CD4-positive, alpha-beta T cell (primary cell): ENCODE data around the gene ZMYND19. TPM values are rescaled to one million over a fixed set of nuclear protein-coding genes. Genes with fewer than 3 reads are reported as not detected.
A peak's percentile ranks its signal among the peaks of the same experiment; 100 is the strongest.

ENCODE experiments used
- ATAC-seq: fragments of 200-7000 bp; cut with Tn5 transposase; one replicate; pipeline ENCODE4 v1.10.0; 2022; ENCODE audit warnings: mild to moderate bottlenecking; ENCODE audit not compliant: poor library complexity
- CTCF ChIA-PET: fragments of 350-600 bp; sonication (Branson Sonifier 250); formaldehyde crosslinking; loops from one replicate; lab custom pipeline; 2021; ENCODE audit warnings: antibody characterized with exemption, inconsistent platforms; lab: Charles Lee
- POLR2A ChIA-PET: fragments of 350-600 bp; sonication (Branson Sonifier 250); formaldehyde crosslinking; loops from one replicate; lab custom pipeline; 2021; ENCODE audit warnings: antibody characterized with exemption, inconsistent platforms; lab: Charles Lee
- DNase-seq, 14 experiments: peaks; one replicate each; pipeline ENCODE4 v3.0.0-alpha.2; 2013 to 2020; ENCODE audit warnings: mixed read lengths in 2 of 14
- H3K27ac ChIP-seq, 2 donors: one replicate each; pipeline versions ENCODE4 v1.5.1 to v1.7.0; 2013; ENCODE audit warnings: low read length in 2 of 2, low read depth in 1 of 2, mild to moderate bottlenecking in 1 of 2
- H3K27me3 ChIP-seq, 2 experiments: 1 replicate in 1 of 2; 2 replicates in 1 of 2; pipeline versions ENCODE4 v1.6.1 to v1.7.0; 2013; ENCODE audit warnings: low read length in 2 of 2, control low read depth in 1 of 2, mild to moderate bottlenecking in 1 of 2, moderate library complexity in 1 of 2; ENCODE audit not compliant: insufficient read depth in 2 of 2, control insufficient read depth in 1 of 2
- H3K36me3 ChIP-seq: one replicate; pipeline ENCODE4 v1.6.1; 2013; ENCODE audit warnings: low read length, control low read depth; ENCODE audit not compliant: insufficient read depth
- H3K4me1 ChIP-seq: one replicate; pipeline ENCODE4 v1.6.1; 2013; ENCODE audit warnings: low read length, control low read depth; ENCODE audit not compliant: insufficient read depth
- H3K4me3 ChIP-seq: one replicate; pipeline ENCODE4 v1.5.1; 2013; ENCODE audit warnings: mild to moderate bottlenecking, low read length, moderate library complexity
- H3K9me3 ChIP-seq, 2 experiments: 1 replicate in 1 of 2; 2 replicates in 1 of 2; pipeline versions ENCODE4 v1.6.1 to v1.7.0; 2013; ENCODE audit warnings: low read length in 2 of 2, mild to moderate bottlenecking in 2 of 2, control low read depth in 1 of 2, moderate library complexity in 1 of 2; ENCODE audit not compliant: control insufficient read depth in 1 of 2, insufficient read depth in 1 of 2
- H3K27ac Mint-ChIP-seq: one replicate; pipeline ENCODE4 v1.8.0; 2020; ENCODE audit warnings: mixed read lengths
- H3K27me3 Mint-ChIP-seq: one replicate; pipeline ENCODE4 v1.8.0; 2021; ENCODE audit warnings: mixed read lengths
- H3K36me3 Mint-ChIP-seq: one replicate; pipeline ENCODE4 v1.8.0; 2021; ENCODE audit warnings: low read depth, mixed read lengths
- H3K4me1 Mint-ChIP-seq: one replicate; pipeline ENCODE4 v1.8.0; 2021; ENCODE audit warnings: low read depth, mixed read lengths
- H3K4me3 Mint-ChIP-seq: one replicate; pipeline ENCODE4 v1.8.0; 2020; ENCODE audit warnings: mild to moderate bottlenecking, mixed read lengths
- H3K9me3 Mint-ChIP-seq: one replicate; pipeline ENCODE4 v1.8.0; 2020; ENCODE audit warnings: mixed read lengths
- intact Hi-C, 2 experiments: fragments of 100-400 bp; cut with DNase I in 1 of 2; cut with micrococcal nuclease in 1 of 2; formaldehyde crosslinking; loops; one replicate each; pipeline versions ENCODE4 v1.15.1 to v1.9.0; 2023 to 2025; cut with DNase I, micrococcal nuclease
- total RNA-seq, 174 experiments: library from RNA in 2 of 174; stranded (reverse) in 2 of 174; gene quantifications; one replicate each; pipeline ENCODE4 v1.2.3 and lab custom pipeline; 2021 to 2026
- TF ChIP-seq, protein P1 (sequence below): fragments of 200-600 bp; IDR thresholded peaks from one replicate; pipeline ENCODE4 v1.8.0; 2022; ENCODE audit warnings: antibody characterized with exemption, mild to moderate bottlenecking

Gene ZMYND19
- total RNA-seq, 2 experiments from 2014 or later = 8.6 to 11.3 TPM

DNA sequence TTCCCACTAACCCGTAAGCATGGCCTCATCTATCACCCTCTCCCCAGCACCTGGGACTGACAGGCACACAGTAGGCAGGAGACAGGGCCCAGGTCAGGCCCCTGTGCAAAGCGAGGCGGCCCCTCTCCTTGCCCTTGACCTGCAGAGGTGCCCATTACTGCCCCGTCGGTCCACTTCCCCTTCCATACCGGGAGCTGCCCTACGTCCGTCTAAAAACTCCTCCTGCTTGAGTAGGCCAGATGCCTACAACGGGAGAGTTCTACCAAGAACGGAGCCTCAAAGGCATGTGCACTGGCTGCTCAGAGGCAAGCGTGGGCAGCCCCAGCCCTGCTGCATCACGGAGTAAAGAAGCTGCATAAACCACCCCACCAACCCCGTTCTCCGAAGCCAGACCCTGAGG is 7.0 kb downstream of the ZMYND19 start:
- intact Hi-C loops = no loop called here
- peaks cover 9% of the 10 kb centered on the region for H3K4me1 ChIP-seq
- Mint-ChIP-seq H3K27me3 (no peaks in the 10 kb centered on the region), H3K27ac (no peak overlapping the region), H3K9me3 (no peaks in the 10 kb centered on the region), H3K36me3 (peaks cover 39% of the 10 kb centered on the region), H3K4me3 (no peak overlapping the region), H3K4me1 (peaks cover 7% of the 10 kb centered on the region)
- H3K4me3 ChIP-seq = no peak overlapping the region
- ChIA-PET CTCF (no interaction called here), POLR2A (no interaction called here)
- H3K27me3 ChIP-seq = no peaks in the 10 kb centered on the region
- TF ChIP-seq, protein P1, sequence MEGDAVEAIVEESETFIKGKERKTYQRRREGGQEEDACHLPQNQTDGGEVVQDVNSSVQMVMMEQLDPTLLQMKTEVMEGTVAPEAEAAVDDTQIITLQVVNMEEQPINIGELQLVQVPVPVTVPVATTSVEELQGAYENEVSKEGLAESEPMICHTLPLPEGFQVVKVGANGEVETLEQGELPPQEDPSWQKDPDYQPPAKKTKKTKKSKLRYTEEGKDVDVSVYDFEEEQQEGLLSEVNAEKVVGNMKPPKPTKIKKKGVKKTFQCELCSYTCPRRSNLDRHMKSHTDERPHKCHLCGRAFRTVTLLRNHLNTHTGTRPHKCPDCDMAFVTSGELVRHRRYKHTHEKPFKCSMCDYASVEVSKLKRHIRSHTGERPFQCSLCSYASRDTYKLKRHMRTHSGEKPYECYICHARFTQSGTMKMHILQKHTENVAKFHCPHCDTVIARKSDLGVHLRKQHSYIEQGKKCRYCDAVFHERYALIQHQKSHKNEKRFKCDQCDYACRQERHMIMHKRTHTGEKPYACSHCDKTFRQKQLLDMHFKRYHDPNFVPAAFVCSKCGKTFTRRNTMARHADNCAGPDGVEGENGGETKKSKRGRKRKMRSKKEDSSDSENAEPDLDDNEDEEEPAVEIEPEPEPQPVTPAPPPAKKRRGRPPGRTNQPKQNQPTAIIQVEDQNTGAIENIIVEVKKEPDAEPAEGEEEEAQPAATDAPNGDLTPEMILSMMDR = no peak
- H3K36me3 ChIP-seq = peaks cover 36% of the 10 kb centered on the region
- DNase-seq (no peak), ATAC-seq (no peak)
- H3K27ac ChIP-seq = no peak overlapping the region
- H3K9me3 ChIP-seq = no peaks in the 10 kb centered on the region

DNA sequence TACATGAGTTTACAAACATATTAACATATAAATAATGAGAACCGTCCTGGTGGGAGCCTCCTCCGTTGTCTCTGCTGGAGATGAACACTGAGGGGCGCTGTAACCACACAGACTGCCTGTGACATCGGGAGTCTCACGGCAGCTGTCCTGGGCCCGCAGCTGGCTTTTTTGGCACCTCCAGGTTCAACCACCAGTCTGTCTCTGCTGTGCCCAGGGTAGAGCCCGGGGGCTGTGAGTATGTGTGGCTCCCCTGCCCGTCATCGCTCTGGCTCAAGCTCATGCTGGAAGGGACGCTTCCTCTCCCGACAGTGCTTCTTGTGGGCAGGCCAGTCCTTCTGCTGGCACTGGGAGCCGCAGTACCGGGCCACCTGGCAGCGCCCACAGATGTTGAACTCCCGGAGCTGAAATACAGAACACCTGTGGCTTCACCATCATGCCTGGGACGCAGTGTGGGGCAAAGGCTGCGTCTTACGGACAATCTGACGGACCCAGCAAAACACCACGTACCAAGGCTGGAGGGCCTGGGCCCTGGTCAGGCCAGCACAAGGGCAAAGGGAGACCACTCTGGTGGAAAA is 7.9 kb downstream of the ZMYND19 start:
- Histone ChIP-seq H3K4me1 (peaks cover 16% of the 10 kb centered on the region), H3K27ac (no peak overlapping the region), H3K27me3 (no peaks in the 10 kb centered on the region), H3K36me3 (peaks cover 28% of the 10 kb centered on the region), H3K4me3 (no peak overlapping the region), H3K9me3 (no peaks in the 10 kb centered on the region)
- DNase-seq (peak in 2 of 14 experiments; percentile 30 to 41), ATAC-seq (no peak)
- intact Hi-C loops = no loop called here
- peaks cover 7% of the 10 kb centered on the region for H3K4me1 Mint-ChIP-seq
- peak overlapping the region; percentile 11 for H3K4me3 Mint-ChIP-seq
- ChIA-PET CTCF (no interaction called here), POLR2A (no interaction called here)
- TF ChIP-seq, protein P1 = no peak
- H3K27ac Mint-ChIP-seq = no peak overlapping the region
- peaks cover 37% of the 10 kb centered on the region for H3K36me3 Mint-ChIP-seq
- H3K9me3 Mint-ChIP-seq = no peaks in the 10 kb centered on the region
- no peaks in the 10 kb centered on the region for H3K27me3 Mint-ChIP-seq

DNA sequence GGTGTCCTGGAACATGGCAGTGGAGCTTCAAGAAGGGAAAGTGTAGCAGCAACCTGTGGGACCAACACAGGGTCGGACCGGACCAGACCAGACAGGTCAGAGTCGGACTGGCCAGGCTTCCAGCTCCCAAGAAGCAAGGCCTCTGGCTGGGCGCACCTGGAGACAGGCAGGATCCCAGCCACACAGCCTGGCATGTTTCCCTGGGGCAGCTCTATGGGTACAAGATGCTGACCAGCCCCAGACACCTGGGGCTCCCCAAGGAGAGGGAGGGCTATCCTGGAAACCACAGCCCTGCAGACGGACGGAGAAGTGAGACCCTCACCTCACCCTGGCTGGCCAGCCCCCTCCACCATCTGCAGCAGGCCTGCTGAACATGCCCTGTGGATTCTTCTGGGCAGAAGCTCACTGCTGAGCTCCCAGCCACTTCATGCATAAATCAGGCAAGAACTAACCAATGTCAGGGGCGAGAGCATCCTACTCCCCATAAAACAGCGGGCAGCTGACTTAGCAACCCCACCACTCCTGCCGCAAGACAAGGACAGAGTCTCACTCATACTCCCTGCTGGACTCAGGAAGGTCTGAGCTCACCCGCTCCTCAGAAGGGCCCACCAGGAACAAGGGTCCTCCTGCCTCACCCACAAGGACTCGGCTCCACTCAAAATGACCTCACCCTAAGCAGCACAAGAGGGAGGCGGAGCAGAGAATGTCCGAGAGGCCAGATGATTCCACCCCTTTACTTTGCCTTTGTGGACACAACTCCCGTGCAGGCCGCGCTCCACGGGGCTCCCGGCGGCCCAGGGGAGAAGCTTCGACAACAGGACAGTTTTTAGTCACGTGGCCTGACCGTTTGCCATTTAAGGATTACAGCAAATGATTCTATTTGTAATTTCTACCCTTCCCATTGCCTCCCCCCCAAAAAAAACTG is 8.7 kb downstream of the ZMYND19 start:
- Histone ChIP-seq H3K36me3 (peaks cover 20% of the 10 kb centered on the region), H3K9me3 (no peaks in the 10 kb centered on the region), H3K27me3 (no peaks in the 10 kb centered on the region), H3K27ac (no peak overlapping the region), H3K4me1 (peaks cover 24% of the 10 kb centered on the region), H3K4me3 (no peak overlapping the region)
- peaks cover 12% of the 10 kb centered on the region for H3K4me1 Mint-ChIP-seq
- CTCF ChIA-PET = interaction anchor here (0.9 kb wide), 1 partner anchor 38 kb away, joined by 3 read pairs; no protein-coding TSS in a partner anchor
- H3K4me3 Mint-ChIP-seq = peak overlapping the region; percentile 11
- TF ChIP-seq, protein P1 = no peak
- H3K27ac Mint-ChIP-seq = no peak overlapping the region
- H3K27me3 Mint-ChIP-seq = no peaks in the 10 kb centered on the region
- POLR2A ChIA-PET = no interaction called here
- intact Hi-C loops = no loop called here
- ATAC-seq (no peak), DNase-seq (no peak)
- H3K36me3 Mint-ChIP-seq = peaks cover 40% of the 10 kb centered on the region
- H3K9me3 Mint-ChIP-seq = no peaks in the 10 kb centered on the region
